ENCODE results near the gene HIVEP3.

The HIVEP3 gene

GRCh38 chr1:41632781-41633575 is 285.7 kb downstream of the HIVEP3 start:
- H3K27ac ChIP-seq (ENCODE audit: low read depth, low read length), result no peak overlapping the region
- no peaks in the 10 kb centered on the region for H3K36me3 ChIP-seq (ENCODE audit: control insufficient read depth, insufficient read depth, low read length)
- no peak overlapping the region for H3K9ac ChIP-seq (ENCODE audit: low read depth, low read length)
- no peak overlapping the region for H3K4me3 ChIP-seq (ENCODE audit: low read depth, low read length)
- H3K4me1 ChIP-seq (ENCODE audit: control insufficient read depth, insufficient read depth, low read length), result no peaks in the 10 kb centered on the region
- H3K9me3 ChIP-seq (ENCODE audit: control insufficient read depth, insufficient read depth, low read length), result no peaks in the 10 kb centered on the region
- no peaks in the 10 kb centered on the region for H3K27me3 ChIP-seq (ENCODE audit: control insufficient read depth, insufficient read depth, low read length)

GRCh38 chr1:41631971-41632370 is 286.8 kb downstream of the HIVEP3 start:
- no peak overlapping the region for H3K27ac ChIP-seq (ENCODE audit: low read depth, low read length)
- no peak overlapping the region for H3K9ac ChIP-seq (ENCODE audit: low read depth, low read length)
- no peaks in the 10 kb centered on the region for H3K36me3 ChIP-seq (ENCODE audit: control insufficient read depth, insufficient read depth, low read length)
- no peaks in the 10 kb centered on the region for H3K27me3 ChIP-seq (ENCODE audit: control insufficient read depth, insufficient read depth, low read length)
- no peak overlapping the region for H3K4me3 ChIP-seq (ENCODE audit: low read depth, low read length)
- no peaks in the 10 kb centered on the region for H3K4me1 ChIP-seq (ENCODE audit: control insufficient read depth, insufficient read depth, low read length)
- no peaks in the 10 kb centered on the region for H3K9me3 ChIP-seq (ENCODE audit: control insufficient read depth, insufficient read depth, low read length)

- Histone ChIP-seq H3K9me3 (ENCODE audit: control insufficient read depth, insufficient read depth, low read length) (no peaks in the 10 kb centered on the region), H3K27me3 (ENCODE audit: control insufficient read depth, insufficient read depth, low read length) (no peaks in the 10 kb centered on the region), H3K36me3 (ENCODE audit: control insufficient read depth, insufficient read depth, low read length) (no peaks in the 10 kb centered on the region), H3K27ac (ENCODE audit: low read depth, low read length) (no peak overlapping the region), H3K4me3 (ENCODE audit: low read depth, low read length) (no peak overlapping the region), H3K9ac (ENCODE audit: low read depth, low read length) (no peak overlapping the region), H3K4me1 (ENCODE audit: control insufficient read depth, insufficient read depth, low read length) (no peaks in the 10 kb centered on the region)
These were observed 287.6 kb downstream of the HIVEP3 start for GRCh38 chr1:41631154-41631553.

- Histone ChIP-seq H3K27ac (ENCODE audit: low read depth, low read length) (no peak overlapping the region), H3K9ac (ENCODE audit: low read depth, low read length) (no peak overlapping the region), H3K4me3 (ENCODE audit: low read depth, low read length) (no peak overlapping the region), H3K36me3 (ENCODE audit: control insufficient read depth, insufficient read depth, low read length) (no peaks in the 10 kb centered on the region), H3K9me3 (ENCODE audit: control insufficient read depth, insufficient read depth, low read length) (no peaks in the 10 kb centered on the region), H3K4me1 (ENCODE audit: control insufficient read depth, insufficient read depth, low read length) (no peaks in the 10 kb centered on the region), H3K27me3 (ENCODE audit: control insufficient read depth, insufficient read depth, low read length) (no peaks in the 10 kb centered on the region)
These were observed 289.2 kb downstream of the HIVEP3 start for GRCh38 chr1:41629571-41629970.

- H3K36me3 ChIP-seq (ENCODE audit: control insufficient read depth, insufficient read depth, low read length), result no peaks in the 10 kb centered on the region
- no peak overlapping the region for H3K9ac ChIP-seq (ENCODE audit: low read depth, low read length)
- no peaks in the 10 kb centered on the region for H3K4me1 ChIP-seq (ENCODE audit: control insufficient read depth, insufficient read depth, low read length)
- H3K4me3 ChIP-seq (ENCODE audit: low read depth, low read length), result no peak overlapping the region
- H3K27me3 ChIP-seq (ENCODE audit: control insufficient read depth, insufficient read depth, low read length), result no peaks in the 10 kb centered on the region
- no peak overlapping the region for H3K27ac ChIP-seq (ENCODE audit: low read depth, low read length)
- H3K9me3 ChIP-seq (ENCODE audit: control insufficient read depth, insufficient read depth, low read length), result no peaks in the 10 kb centered on the region
These were observed 289.6 kb downstream of the HIVEP3 start for GRCh38 chr1:41629141-41629540.

- no peaks in the 10 kb centered on the region for H3K9me3 ChIP-seq (ENCODE audit: control insufficient read depth, insufficient read depth, low read length)
- H3K27ac ChIP-seq (ENCODE audit: low read depth, low read length), result no peak overlapping the region
- H3K9ac ChIP-seq (ENCODE audit: low read depth, low read length), result no peak overlapping the region
- no peak overlapping the region for H3K4me3 ChIP-seq (ENCODE audit: low read depth, low read length)
- H3K36me3 ChIP-seq (ENCODE audit: control insufficient read depth, insufficient read depth, low read length), result no peaks in the 10 kb centered on the region
- no peaks in the 10 kb centered on the region for H3K4me1 ChIP-seq (ENCODE audit: control insufficient read depth, insufficient read depth, low read length)
- no peaks in the 10 kb centered on the region for H3K27me3 ChIP-seq (ENCODE audit: control insufficient read depth, insufficient read depth, low read length)
These were observed 291.0 kb downstream of the HIVEP3 start for GRCh38 chr1:41627491-41628280.

- Histone ChIP-seq H3K9me3 (ENCODE audit: control insufficient read depth, insufficient read depth, low read length) (no peaks in the 10 kb centered on the region), H3K4me3 (ENCODE audit: low read depth, low read length) (no peak overlapping the region), H3K36me3 (ENCODE audit: control insufficient read depth, insufficient read depth, low read length) (no peaks in the 10 kb centered on the region), H3K9ac (ENCODE audit: low read depth, low read length) (no peak overlapping the region), H3K4me1 (ENCODE audit: control insufficient read depth, insufficient read depth, low read length) (no peaks in the 10 kb centered on the region), H3K27ac (ENCODE audit: low read depth, low read length) (no peak overlapping the region), H3K27me3 (ENCODE audit: control insufficient read depth, insufficient read depth, low read length) (no peaks in the 10 kb centered on the region)
These were observed 291.9 kb downstream of the HIVEP3 start for GRCh38 chr1:41626616-41627375.

GRCh38 chr1:41626146-41626545 is 292.6 kb downstream of the HIVEP3 start:
- no peaks in the 10 kb centered on the region for H3K27me3 ChIP-seq (ENCODE audit: control insufficient read depth, insufficient read depth, low read length)
- no peaks in the 10 kb centered on the region for H3K9me3 ChIP-seq (ENCODE audit: control insufficient read depth, insufficient read depth, low read length)
- no peak overlapping the region for H3K4me3 ChIP-seq (ENCODE audit: low read depth, low read length)
- no peak overlapping the region for H3K27ac ChIP-seq (ENCODE audit: low read depth, low read length)
- H3K4me1 ChIP-seq (ENCODE audit: control insufficient read depth, insufficient read depth, low read length), result no peaks in the 10 kb centered on the region
- H3K36me3 ChIP-seq (ENCODE audit: control insufficient read depth, insufficient read depth, low read length), result no peaks in the 10 kb centered on the region
- H3K9ac ChIP-seq (ENCODE audit: low read depth, low read length), result no peak overlapping the region

- Histone ChIP-seq H3K36me3 (ENCODE audit: control insufficient read depth, insufficient read depth, low read length) (no peaks in the 10 kb centered on the region), H3K27ac (ENCODE audit: low read depth, low read length) (no peak overlapping the region), H3K9ac (ENCODE audit: low read depth, low read length) (no peak overlapping the region), H3K4me1 (ENCODE audit: control insufficient read depth, insufficient read depth, low read length) (peaks cover 17% of the 10 kb centered on the region), H3K9me3 (ENCODE audit: control insufficient read depth, insufficient read depth, low read length) (no peaks in the 10 kb centered on the region), H3K27me3 (ENCODE audit: control insufficient read depth, insufficient read depth, low read length) (no peaks in the 10 kb centered on the region), H3K4me3 (ENCODE audit: low read depth, low read length) (no peak overlapping the region)
These were observed 295.0 kb downstream of the HIVEP3 start for GRCh38 chr1:41623736-41624135.

- Histone ChIP-seq H3K4me1 (ENCODE audit: control insufficient read depth, insufficient read depth, low read length) (peaks cover 17% of the 10 kb centered on the region), H3K9ac (ENCODE audit: low read depth, low read length) (no peak overlapping the region), H3K4me3 (ENCODE audit: low read depth, low read length) (no peak overlapping the region), H3K27me3 (ENCODE audit: control insufficient read depth, insufficient read depth, low read length) (no peaks in the 10 kb centered on the region), H3K36me3 (ENCODE audit: control insufficient read depth, insufficient read depth, low read length) (no peaks in the 10 kb centered on the region), H3K27ac (ENCODE audit: low read depth, low read length) (no peak overlapping the region), H3K9me3 (ENCODE audit: control insufficient read depth, insufficient read depth, low read length) (no peaks in the 10 kb centered on the region)
These were observed 295.6 kb downstream of the HIVEP3 start for GRCh38 chr1:41622859-41623732.
